8988T (cell line): ENCODE measurements around the gene GRIK3.
"Not testable (repeated sequence)": the region's sequence is repeated elsewhere in the genome, so short reads cannot be mapped to it uniquely, and the experiment has no call there.

Source experiments
- DNase-seq: peaks from one replicate; pipeline ENCODE4 v3.0.0; 2011

The GRIK3 gene

DNA sequence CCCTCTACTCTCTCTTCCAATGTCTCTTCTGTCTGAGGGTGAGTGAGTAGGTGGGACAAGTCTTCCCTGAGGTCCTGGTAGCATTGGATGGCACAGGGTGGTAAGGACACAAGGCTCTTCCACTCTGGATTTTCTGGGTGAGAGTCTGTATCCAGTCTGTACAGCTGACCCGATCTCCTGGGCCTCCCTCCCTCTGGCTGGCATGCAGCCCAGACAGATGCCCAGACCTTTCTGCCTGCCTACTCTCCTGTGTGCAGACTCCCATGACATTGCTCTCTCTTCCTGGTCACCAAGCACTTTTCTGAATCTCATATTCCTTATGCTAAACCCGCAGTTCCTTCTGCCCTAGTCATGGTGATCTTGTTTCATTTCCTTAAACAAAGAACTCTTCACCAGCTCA lies 100.3 kb downstream of the GRIK3 start:
- no peak for DNase-seq

DNA sequence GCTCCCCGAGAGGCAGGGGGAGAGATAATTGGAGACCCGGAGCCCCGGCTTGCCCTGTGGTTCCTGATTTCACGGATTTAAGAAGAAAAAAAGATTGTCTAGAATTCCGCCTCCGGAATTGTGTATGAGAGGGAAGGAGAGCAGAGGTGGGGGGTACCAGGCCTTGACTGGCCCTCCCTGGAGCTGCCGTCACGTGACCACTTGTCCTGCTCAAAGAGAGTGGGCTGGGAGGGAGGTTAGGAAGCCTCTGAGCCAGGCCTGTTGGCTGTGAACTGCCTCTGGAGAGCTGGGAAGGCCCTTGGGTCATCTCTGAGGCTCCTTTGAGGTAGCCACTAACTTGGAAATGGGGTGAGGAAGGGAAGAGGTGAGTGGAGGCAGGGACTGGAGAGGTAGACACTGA lies 106.5 kb downstream of the GRIK3 start:
- DNase-seq = no peak

DNA sequence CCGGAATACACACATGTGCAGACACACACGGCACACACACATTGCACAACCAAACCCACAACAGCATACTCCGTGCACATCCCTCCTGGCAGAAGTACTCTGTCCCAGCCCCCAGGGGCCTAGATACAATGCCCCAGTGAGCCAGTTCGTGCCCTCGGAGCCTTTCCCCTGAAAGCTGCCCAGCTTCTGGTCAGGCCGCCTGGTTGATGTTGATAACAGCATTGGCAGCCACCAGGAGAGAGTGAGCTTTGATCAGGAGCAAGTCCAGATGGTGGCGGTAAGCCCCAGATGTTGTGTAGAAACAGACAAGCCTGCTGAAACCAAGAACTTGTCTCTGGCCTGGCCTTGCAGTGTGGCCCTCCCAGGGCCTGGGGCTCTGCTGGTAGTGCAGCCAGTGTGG lies 109.1 kb downstream of the GRIK3 start:
- no peak for DNase-seq

DNA sequence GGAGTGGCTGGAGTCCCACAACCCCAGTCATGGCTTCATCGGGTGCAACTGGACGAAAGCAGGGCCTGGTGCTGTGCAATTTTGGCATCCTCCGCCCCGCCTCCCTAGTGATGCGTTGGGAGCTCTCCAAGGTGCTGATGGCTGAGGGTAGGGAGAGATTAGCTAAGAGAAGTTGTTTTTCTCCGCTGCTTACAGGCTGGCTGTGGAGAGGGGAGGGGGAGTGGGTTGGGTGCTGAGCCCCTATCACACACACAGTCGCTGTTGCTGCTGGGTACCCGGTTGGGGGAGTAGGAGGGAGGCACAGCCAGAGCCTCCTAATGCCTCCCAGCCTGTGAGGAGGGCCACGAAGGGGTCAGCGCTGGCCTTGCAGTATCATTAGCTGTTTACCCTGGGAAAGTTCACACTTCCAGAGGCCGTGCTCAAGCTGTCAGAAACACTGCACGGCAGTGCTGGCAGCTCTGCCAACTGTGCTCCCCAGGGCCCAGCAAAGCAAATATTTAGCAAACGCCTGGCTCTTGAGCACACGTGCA lies 110.0 kb downstream of the GRIK3 start:
- no peak for DNase-seq

DNA sequence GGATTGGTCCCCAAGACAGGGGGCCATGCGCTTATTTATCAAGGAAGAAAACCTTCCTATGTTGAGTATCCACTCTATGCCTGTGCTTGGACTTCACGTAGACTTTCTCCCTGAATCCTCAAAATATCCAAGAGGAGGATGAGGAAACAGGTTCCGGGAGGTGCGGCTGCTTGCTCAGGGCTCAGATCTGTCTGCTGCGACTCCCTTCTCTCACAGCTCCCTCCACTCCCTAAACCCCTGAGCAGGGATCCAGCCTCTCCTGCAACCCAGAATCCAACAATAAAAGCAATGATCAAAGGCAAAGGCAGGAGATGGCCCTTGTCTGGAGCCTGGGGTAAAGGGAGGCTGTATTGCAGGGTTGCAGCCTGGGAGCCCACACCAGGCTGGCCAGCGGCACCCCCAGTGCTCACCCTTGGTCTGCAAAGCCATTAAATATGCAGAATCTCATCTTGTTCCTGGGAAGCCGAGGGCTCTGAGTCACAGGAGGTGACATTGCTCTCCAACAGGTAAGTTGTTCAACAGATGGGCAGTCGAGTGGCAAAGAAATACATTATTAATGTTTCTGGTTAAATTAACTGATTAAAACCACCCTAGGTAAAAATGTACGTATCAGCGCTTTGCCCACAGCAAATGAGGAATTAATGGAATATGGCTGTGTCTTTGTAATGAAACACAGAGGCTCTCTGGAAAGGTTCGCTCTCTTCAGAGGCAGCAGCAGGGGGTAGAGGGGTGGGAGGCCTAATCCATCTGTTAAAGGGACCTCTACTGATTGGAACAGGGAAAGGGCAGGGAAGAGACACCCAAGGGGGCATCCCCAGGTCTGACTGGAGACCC lies 111.5 kb downstream of the GRIK3 start:
- no peak for DNase-seq

DNA sequence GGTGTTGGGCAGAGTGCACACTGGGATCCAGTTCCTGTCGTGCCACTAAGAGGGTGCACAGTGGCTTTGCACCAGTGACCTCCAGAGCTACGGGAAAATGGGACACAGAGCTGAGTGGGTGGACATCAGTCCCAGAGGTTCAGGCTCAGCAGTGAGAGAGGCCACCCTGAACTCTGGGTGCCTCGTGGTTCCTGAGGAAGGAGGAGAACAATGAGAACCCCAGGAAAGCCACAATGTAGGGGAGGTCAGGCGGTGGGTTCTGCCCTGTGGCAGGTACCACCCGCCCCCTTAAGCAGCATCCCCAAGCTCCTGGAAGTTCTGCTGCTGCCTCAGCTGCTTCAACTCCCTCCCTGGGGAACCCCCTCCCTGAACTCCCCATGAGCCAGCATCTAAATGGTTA lies 112.2 kb downstream of the GRIK3 start:
- DNase-seq = no peak

DNA sequence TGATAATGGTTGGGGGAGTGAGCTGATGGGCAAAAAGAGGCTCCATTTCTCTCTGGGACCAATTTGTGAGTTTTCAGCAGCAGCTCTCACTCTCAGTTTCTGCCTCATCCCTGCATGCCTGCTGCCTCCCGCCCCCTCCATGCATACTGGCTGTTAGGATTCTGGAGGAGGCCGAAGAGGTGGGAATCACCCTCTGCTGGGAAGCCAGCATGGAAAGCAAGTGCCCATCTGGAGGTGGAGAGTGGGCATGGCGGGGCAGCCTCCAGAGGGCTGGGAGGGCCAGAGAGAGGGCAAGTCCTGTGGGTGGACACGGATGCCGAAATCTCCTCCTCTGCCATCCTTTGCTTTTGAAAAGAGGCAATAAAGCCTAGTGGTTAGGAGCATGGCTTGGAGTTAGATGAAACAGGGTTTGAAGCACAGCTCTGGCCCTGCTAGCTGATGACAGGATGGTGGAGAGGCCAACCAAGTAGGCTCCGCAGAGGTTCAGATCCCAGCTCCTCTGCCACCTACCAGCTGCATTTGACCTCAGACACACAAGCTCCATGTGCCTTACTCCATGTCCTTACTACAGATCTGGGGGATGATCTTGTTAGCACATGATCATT lies 113.4 kb downstream of the GRIK3 start:
- DNase-seq = no peak

DNA sequence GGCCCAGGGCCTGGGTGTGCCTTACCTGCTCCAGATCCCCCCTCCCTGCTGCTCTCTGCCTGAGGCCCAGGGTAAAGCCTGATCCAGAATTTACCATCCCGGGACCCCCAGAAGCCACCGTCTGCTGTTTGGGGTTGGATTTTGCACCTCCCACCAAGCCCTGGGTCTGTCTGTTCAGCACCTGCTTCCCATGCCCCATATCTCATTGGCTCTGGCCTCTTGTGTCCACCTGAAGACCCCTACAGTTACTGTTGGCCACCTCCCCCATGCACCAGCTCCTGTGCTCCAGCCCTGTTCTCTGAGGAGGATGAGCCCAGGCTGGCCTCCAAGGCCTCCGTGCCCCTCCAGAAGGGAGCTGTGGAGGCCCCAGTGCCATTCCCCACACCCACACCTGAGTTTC lies 113.9 kb downstream of the GRIK3 start:
- no peak for DNase-seq

DNA sequence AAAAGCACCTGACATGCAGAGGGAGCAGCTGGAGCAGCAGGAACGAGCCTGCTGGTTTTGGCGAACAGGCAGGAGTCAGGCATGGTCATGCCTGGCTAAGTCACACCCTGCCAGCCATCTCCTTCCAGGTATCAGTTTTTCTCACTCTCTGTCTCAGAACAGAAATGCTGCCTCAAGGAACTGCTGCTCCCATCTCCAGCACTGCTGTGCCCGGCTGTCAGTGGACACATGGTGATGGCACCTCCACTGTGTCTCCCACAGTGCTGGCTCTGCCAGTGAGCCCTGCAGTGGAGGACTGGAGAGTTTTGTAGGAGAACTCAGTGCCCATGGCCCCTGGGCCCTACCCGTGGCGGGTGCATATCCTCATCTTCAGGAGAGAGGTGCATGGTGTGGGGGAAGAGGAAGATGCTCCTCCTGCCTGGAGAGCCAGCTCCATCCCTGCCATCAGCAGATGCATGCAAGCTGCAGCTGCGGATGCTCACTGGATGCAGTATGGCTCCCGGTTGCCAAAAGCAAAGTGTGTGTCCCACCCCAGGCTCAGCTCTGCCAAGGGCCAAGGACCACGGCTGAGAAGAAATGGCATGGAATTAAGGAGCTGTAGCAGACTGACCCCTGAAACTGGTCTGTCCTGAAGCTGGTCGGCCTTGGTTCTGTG lies 114.7 kb downstream of the GRIK3 start:
- DNase-seq = no peak

DNA sequence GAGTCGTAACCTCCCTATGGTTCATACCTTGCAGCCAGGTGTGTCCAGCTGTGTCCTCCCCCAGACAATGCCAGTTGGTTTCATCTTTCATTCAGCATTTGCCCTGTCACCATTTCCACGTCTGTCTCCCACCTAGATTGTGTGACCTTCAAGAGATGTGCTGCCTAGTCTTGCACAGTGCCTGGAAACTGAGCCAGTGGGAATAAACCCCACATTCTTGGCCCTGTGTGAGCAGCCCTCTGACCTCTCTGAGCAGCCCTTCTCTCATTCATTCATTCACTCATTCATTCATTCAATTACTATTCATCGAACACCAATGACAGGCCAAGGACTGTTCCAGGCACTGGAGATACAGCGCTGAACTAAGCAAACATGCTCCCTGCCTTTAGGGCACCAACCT lies 115.7 kb downstream of the GRIK3 start:
- DNase-seq = no peak

DNA sequence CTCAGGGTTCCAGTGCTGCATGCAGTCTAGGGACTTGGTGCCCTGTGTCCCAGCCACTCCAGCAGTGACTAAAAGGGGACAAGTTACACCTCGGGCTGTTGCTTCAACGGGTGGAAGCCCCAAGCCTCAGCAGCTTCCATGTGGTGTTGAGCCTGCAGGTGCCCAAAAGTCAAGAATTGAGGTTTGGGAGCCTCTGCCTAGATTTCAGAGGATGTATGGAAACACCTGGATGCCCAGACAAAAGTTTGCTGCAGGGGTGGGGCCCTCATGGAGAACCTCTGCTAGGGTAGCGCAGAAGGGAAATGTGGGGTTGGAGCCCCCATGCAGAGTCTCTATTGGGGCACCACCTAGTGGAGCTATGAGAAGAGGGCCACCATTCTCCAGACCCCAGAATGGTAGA lies 117.8 kb downstream of the GRIK3 start:
- DNase-seq = not testable (repeated sequence)

DNA sequence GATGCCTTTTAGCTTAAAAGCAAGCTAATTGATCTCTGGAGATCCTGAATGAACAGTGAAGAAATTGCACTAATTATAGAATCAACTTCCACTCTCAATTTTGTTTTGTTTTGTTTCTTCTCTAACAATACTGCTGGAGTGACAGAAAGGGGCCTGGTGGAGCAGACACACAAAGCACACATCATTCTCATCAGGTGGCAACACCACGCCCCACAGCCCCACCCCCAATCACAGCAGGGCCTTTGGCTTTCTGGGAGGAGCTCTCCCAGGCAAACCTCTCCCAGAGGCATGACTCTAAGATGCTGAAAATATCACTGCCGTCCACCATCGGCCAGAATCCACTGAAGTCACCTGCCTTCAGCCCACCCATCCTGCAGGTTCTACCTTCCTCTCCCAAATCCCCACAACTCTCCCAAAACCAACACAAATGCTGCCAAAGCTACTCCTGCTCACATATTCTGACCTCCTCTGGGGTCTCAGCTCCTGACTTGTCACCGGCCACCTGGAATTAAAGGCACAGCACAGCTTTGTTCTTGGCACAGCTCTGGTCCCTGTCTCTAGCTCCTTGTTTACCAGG lies 120.7 kb downstream of the GRIK3 start:
- DNase-seq = no peak

DNA sequence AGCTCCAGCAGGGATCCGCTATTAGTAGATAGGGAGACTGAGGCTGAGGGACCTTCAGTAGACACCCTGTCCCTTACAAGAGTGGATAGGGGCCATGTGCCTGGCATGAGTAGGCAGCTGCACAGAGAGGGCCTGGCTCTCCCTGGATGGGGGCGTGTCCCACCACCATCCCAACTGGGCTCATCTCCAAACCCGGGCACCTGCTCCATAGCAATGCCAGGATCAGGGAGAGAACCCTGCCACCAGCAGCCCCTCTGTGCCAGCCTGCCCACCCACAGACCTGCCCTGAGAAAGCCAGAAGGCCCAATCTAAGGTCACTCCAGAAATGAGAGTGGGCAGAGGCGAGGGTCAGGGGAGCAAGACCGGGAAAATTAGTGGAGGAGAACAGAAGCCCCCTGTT lies 121.3 kb downstream of the GRIK3 start:
- no peak for DNase-seq

DNA sequence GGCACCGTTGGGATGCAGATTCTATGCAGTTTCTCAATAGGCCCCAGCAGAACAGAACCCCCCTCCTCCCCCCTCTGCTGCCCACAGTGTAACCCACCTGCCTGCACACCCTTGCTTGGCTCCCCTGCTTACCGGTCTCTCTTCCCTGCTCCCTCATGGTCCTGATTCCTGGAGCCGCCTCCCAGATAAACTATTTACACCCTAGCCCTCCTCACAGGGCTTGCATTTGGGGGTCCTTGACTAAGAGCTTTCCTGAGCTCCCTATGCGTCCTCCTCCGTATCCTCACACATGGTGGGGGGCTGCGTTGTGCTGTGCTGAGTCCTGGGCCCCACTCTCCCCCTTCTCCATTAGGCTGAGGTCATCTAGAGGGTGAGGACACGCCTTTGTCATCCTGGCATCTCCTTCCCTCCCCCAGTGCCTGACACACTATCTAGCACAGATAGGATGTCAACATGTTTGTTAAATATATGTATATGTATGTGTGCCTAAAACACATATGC lies 121.9 kb downstream of the GRIK3 start:
- DNase-seq = no peak

DNA sequence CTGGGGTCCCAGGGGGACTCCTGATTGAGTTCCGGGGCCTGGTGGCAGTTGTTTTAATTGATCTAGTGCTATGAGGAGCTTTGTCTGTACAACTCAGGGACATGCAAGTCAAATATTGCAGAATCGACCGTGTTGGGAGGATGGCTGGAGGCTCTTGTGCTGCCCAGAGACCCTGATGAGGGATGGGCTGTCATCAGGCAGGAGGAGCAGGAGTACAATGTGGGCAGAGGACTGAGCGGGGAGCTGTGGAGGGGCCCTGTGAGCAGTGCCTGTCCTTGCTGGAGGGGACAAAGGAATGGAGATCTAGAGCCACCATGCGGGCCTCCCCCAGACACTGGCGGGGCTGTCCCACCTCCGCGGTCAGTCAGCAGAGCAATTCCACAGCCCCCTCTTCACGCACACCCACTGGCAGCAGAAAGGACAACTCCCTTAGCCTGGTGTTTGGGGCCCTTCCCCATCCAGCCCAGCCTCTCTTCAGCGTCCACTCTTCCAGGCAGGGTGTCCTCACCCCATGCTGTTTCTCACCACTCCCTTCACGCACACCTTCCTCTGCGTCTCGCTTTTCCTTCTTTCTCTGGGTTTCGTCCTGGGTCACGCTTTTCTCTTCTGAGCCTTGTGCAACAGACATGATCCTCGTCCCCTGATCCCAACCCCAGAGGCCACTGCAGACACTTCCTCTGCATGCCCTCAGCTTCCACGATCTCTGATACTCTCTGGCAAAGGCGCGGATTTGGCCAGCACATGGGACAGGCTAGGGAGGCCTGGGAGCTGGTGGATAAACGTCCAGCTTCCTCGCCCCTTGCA lies 122.6 kb downstream of the GRIK3 start:
- no peak for DNase-seq

DNA sequence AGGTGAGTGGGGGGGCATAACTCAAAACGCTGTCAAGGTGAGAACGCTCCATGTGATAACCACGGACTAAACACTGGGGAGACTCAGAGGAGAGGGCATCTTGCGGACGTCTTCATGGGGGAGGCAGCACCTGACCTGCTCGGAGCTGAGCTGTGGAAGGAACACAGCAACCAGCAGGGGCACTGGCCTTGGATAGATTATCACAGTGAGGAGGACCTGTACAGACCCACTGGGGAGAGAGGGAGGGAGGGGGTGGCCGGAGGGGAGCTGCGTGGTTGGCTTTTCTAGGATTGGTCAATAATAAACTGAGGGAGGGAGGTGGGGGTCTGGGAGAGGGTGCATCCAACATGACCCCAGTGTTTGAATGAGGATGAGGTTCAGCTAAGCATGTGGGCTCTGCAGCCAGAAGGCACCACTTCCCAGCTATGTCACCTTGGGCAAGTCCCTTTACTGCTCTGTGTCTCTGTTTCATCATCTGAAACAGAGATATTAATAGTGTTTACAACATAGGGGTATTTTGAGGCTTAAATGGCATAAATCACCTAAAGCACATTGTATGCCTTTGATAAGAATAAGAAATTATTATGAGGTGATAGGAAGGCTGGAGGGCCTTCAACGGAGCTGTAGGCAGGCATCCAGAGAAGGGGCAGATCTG lies 123.3 kb downstream of the GRIK3 start:
- no peak for DNase-seq

DNA sequence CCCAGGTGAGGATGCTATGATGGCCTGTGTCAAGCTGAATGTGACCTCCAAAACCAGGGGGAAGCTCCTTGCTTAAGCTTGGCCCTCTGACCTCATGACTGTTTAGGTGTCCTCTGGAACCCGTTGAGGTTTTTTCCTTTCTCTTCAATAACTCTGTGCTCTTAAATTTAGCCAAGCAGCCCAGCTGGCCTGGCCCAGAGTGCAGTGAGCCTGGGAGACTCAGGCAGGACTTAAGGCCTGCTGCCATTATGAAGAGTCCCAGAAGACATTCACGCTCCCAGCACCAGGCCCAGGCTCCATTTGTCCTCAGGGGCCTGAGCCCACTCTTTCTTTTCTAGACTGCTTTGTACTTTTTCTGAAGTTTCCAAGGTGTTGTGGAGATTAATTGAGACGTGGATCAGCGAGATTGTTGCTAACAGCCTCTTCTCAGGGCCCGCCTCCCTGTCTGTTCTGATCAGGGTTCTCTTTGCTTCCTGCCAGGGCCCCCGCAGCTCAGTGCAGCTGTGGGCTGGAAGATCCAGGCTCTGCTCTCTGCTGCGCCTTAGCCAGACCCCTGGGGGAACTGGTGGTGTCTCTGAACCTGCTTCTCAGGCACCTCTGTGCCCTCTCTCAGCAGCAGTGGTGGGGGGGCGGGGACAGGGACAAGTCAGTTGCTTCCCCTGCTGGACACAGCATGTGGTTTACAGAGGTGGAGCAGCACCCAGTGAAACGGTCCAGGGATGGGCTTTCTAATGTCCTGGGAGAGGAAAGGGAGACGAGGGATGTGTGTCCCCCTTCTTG lies 124.2 kb downstream of the GRIK3 start:
- no peak for DNase-seq

DNA sequence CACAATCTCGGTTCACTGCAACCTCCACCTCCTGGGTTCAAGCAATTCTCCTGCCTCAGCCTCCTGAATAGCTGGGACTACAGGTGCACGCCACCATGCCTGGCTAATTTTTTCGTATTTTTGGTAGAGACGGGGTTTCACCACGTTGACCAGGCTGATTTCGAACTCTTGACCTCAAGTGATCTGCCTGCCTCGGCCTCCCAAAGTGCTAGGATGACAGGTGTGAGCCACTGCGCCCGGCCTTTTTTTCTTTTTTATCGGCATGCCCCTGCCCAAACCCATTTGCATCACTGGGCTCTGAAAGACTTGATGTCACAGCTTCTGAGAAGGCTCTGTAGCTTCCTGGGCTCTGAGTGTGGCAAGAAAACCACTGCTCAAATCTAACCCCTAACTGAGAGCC lies 125.0 kb downstream of the GRIK3 start:
- DNase-seq = not testable (repeated sequence)

DNA sequence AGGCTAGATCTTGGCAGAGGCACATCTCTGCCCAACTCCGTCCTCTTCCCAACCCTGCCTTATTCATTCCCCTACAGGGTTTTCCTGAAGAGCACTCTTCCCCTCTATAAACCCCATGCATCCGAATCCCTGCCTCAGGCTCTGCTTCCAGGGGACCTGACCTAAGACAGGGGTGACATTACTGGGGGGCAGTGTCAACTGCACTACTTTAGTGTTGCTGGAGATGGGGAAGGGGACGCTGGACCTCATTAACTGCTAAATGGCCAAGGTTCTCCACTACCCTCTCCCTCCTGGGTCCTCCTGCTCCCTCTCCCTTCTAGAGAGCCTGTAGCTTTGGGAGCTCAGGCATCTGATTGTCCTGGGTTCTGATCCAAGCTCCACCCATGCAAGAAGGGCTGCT lies 126.2 kb downstream of the GRIK3 start:
- no peak for DNase-seq

DNA sequence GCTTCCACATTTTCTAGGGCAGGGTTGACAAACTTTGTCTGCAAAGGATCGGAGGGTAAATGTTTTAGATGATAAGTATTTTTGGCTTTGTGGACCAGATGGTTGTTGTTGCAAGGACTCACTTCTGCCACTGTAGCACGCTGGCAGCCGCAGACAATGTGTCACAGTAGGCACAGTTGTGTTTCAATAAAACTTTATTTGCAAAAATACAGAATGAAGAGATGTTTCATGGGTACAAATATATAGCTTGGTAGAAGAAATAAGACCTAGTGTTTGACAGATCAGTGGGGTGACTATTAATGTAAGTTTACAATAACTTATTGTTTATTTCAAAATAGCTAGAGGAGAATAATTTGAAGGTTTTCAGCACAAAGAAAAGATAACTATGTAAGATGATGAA lies 127.8 kb downstream of the GRIK3 start:
- no peak for DNase-seq

DNA sequence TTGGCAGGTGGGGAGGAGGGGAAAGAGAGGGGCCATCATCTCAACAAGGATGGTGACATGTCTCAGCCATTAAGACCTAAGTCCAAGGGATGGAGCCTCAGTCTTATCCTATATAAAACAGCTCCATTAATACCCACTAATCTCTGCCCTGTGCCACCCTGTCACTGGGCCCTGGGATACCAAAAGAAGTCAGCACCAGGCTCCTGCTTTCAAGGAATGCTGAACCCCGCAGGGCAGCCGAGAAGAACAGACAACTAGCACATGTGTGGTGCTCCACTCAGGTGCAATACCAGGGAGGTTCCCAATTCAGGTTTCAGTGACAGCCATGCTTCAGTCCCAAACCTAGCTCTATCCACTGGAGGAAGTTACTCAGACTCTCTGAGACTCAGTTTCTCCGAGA lies 128.4 kb downstream of the GRIK3 start:
- DNase-seq = no peak
